Measurements from ENCODE around the gene MANBA.
A peak's percentile ranks its signal among the peaks of the same experiment; 100 is the strongest.
"Not testable (repeated sequence)": the region's sequence is repeated elsewhere in the genome, so short reads cannot be mapped to it uniquely, and the experiment has no call there.

Gene MANBA

GRCh38 chr4:102620697-102621497 lies 139.9 kb downstream of the MANBA start:
- DNase-seq, result peak; percentile 56 to 60
- TF ChIP-seq GATA1 (IDR thresholded peaks at IDR 0.05; ENCODE audit: low read depth, low read length), result no peak
- no peak for TF ChIP-seq POLR2A (IDR thresholded peaks at IDR 0.05; ENCODE audit: low read length)

- not testable (repeated sequence) for DNase-seq
Measured at GRCh38 chr4:102619776-102620631, 140.8 kb downstream of the MANBA start.

- not testable (repeated sequence) for DNase-seq
Measured at GRCh38 chr4:102619021-102619420, 141.7 kb downstream of the MANBA start.

GRCh38 chr4:102616636-102617035 lies 144.1 kb downstream of the MANBA start:
- TF ChIP-seq GATA1 (IDR thresholded peaks at IDR 0.05; ENCODE audit: low read depth, low read length) (no peak), POLR2A (IDR thresholded peaks at IDR 0.05; ENCODE audit: low read length) (no peak)
- no peak for DNase-seq

- TF ChIP-seq GATA1 (IDR thresholded peaks at IDR 0.05; ENCODE audit: low read depth, low read length) (no peak), POLR2A (IDR thresholded peaks at IDR 0.05; ENCODE audit: low read length) (no peak)
- no peak for DNase-seq
Measured at GRCh38 chr4:102614801-102615200, 146.0 kb downstream of the MANBA start.

GRCh38 chr4:102612824-102613366 lies 147.9 kb downstream of the MANBA start:
- TF ChIP-seq POLR2A (IDR thresholded peaks at IDR 0.05; ENCODE audit: low read length) (no peak), GATA1 (IDR thresholded peaks at IDR 0.05; ENCODE audit: low read depth, low read length) (no peak)
- no peak for DNase-seq

- no peak for DNase-seq
- TF ChIP-seq GATA1 (IDR thresholded peaks at IDR 0.05; ENCODE audit: low read depth, low read length) (no peak), POLR2A (IDR thresholded peaks at IDR 0.05; ENCODE audit: low read length) (no peak)
Measured at GRCh38 chr4:102612210-102612609, 148.6 kb downstream of the MANBA start.

GRCh38 chr4:102610476-102610875 lies 150.3 kb downstream of the MANBA start:
- TF ChIP-seq POLR2A (IDR thresholded peaks at IDR 0.05; ENCODE audit: low read length), result no peak
- TF ChIP-seq GATA1 (IDR thresholded peaks at IDR 0.05; ENCODE audit: low read depth, low read length), result no peak
- DNase-seq, result no peak

GRCh38 chr4:102610007-102610406 lies 150.8 kb downstream of the MANBA start:
- no peak for TF ChIP-seq GATA1 (IDR thresholded peaks at IDR 0.05; ENCODE audit: low read depth, low read length)
- no peak for TF ChIP-seq POLR2A (IDR thresholded peaks at IDR 0.05; ENCODE audit: low read length)
- DNase-seq, result peak; percentile 3 to 12

GRCh38 chr4:102608190-102608589 lies 152.6 kb downstream of the MANBA start:
- no peak for DNase-seq
- TF ChIP-seq POLR2A (IDR thresholded peaks at IDR 0.05; ENCODE audit: low read length), result no peak
- no peak for TF ChIP-seq GATA1 (IDR thresholded peaks at IDR 0.05; ENCODE audit: low read depth, low read length)

GRCh38 chr4:102606846-102607450 lies 153.8 kb downstream of the MANBA start:
- no peak for TF ChIP-seq GATA1 (IDR thresholded peaks at IDR 0.05; ENCODE audit: low read depth, low read length)
- no peak for TF ChIP-seq POLR2A (IDR thresholded peaks at IDR 0.05; ENCODE audit: low read length)
- DNase-seq, result no peak

GRCh38 chr4:102606261-102606660 lies 154.5 kb downstream of the MANBA start:
- TF ChIP-seq GATA1 (IDR thresholded peaks at IDR 0.05; ENCODE audit: low read depth, low read length) (no peak), POLR2A (IDR thresholded peaks at IDR 0.05; ENCODE audit: low read length) (no peak)
- no peak for DNase-seq

GRCh38 chr4:102604222-102604940 lies 156.4 kb downstream of the MANBA start:
- TF ChIP-seq POLR2A (IDR thresholded peaks at IDR 0.05; ENCODE audit: low read length) (no peak), GATA1 (IDR thresholded peaks at IDR 0.05; ENCODE audit: low read depth, low read length) (no peak)
- DNase-seq, result peak in 1 of 2 experiments; percentile 6
